ENCODE measurements around the gene SEPTIN2. TPM values are rescaled to one million over a fixed set of nuclear protein-coding genes. Genes with fewer than 3 reads are reported as not detected.
"Not testable (repeated sequence)": the region's sequence is repeated elsewhere in the genome, so short reads cannot be mapped to it uniquely, and the experiment has no call there.

The SEPTIN2 gene
- total and polyA plus RNA-seq, 7 donors = 135 to 295 (median 245) TPM

DNA sequence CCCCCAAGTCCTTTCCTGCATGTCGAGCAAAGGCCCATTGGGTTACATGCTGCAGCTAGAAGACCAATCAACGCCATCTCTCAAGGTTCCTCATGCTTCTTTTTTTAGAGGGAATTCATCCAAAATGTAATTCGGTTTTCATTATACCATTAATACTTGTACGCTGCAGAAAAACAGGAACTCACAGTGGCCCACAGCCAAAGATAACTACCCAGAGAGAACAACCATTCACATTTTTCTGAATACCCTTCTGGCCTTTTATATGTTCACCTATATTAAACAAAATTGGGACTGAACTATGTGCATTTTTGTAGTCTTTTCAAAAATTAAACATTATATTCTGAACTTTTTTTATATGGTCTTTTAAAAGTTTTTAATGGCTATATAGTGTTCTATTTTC is 66.1 kb downstream of the SEPTIN2 start:
- no peaks in the 10 kb centered on the region for H3K36me3 ChIP-seq
- WGBS, 2 donors = 58 to 82% methylated on average over 4 of the region's 4 CpGs
- H3K27me3 ChIP-seq = no peaks in the 10 kb centered on the region
- intact Hi-C loops (cut with DNase I) = no loop called here
- DNase-seq = no peak
- peaks cover 0 to 39% (median 22%) of the 10 kb centered on the region in 4 donors for H3K4me1 ChIP-seq
- H3K9me3 ChIP-seq = no peaks in the 10 kb centered on the region
- TF ChIP-seq EP300 (IDR thresholded peaks at IDR 0.05) (no peak), POLR2A (IDR thresholded peaks at IDR 0.05) (no peak), POLR2AphosphoS5 (IDR thresholded peaks at IDR 0.05) (no peak)
- TF ChIP-seq, protein P1, sequence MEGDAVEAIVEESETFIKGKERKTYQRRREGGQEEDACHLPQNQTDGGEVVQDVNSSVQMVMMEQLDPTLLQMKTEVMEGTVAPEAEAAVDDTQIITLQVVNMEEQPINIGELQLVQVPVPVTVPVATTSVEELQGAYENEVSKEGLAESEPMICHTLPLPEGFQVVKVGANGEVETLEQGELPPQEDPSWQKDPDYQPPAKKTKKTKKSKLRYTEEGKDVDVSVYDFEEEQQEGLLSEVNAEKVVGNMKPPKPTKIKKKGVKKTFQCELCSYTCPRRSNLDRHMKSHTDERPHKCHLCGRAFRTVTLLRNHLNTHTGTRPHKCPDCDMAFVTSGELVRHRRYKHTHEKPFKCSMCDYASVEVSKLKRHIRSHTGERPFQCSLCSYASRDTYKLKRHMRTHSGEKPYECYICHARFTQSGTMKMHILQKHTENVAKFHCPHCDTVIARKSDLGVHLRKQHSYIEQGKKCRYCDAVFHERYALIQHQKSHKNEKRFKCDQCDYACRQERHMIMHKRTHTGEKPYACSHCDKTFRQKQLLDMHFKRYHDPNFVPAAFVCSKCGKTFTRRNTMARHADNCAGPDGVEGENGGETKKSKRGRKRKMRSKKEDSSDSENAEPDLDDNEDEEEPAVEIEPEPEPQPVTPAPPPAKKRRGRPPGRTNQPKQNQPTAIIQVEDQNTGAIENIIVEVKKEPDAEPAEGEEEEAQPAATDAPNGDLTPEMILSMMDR (IDR thresholded peaks at IDR 0.05) = no peak
- no peak overlapping the region for H3K27ac ChIP-seq
- no peak overlapping the region for H3K4me3 ChIP-seq

DNA sequence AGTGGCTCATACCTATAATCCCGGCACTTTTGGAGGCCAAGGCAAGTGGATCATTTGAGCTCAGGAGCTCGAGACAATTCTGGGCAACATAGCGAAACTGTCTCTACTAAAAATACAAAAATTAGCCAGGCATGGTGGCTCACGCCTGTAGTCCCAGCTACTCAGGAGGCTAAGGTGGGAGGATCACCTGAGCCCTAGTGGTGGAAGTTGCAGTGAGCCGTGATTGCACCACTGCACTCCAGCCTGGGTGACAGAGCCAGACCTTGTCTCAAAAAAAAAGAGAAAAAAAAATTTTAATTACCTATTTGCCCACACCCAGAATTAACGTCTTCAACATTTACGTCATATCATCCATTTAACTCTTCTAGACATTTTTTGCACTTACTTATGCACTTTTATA is 69.7 kb downstream of the SEPTIN2 start:
- intact Hi-C loops (cut with DNase I) = not testable (repeated sequence)
- WGBS, 2 donors = 92 to 93% methylated on average over 7 of the region's 7 CpGs

DNA sequence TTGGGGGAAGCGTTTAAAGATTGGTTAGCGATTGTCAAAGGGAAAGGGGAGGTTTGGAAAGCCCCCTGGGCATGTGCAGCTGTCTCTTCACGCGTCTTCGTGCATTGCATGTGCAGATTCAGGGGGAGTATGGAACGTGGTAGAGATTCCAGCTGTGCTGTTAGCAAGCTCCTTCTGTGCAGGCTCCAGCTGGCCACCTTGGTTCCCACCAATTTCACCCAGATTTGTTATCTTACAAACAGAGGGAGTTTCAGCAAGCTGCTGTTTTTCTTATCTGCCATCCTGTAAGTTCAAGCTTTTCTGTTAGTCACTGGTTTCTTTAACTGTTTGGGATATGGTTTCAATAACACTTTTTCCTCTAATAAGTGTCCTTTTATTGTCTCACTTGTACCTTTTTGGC is 70.8 kb downstream of the SEPTIN2 start:
- Histone ChIP-seq H3K9me3 (no peaks in the 10 kb centered on the region), H3K27ac (no peak overlapping the region), H3K4me1 (peaks cover 0 to 15% (median 12%) of the 10 kb centered on the region in 4 donors), H3K4me3 (no peak overlapping the region), H3K36me3 (no peaks in the 10 kb centered on the region), H3K27me3 (no peaks in the 10 kb centered on the region)
- WGBS, 2 donors = 89 to 92% methylated on average over 6 of the region's 6 CpGs
- TF ChIP-seq POLR2AphosphoS5 (IDR thresholded peaks at IDR 0.05) (no peak), POLR2A (IDR thresholded peaks at IDR 0.05) (no peak), EP300 (IDR thresholded peaks at IDR 0.05) (no peak)
- TF ChIP-seq, protein P1 (IDR thresholded peaks at IDR 0.05) = no peak
- intact Hi-C loops (cut with DNase I) = no loop called here
- no peak for DNase-seq

More for the DNA sequence above, 69.7 kb downstream of the SEPTIN2 start:
- not testable (repeated sequence) for DNase-seq, H3K4me3 ChIP-seq, H3K27ac ChIP-seq, H3K27me3 ChIP-seq, H3K9me3 ChIP-seq, H3K36me3 ChIP-seq
- peaks cover 0 to 19% (median 12%) of the 10 kb centered on the region in 4 donors for H3K4me1 ChIP-seq

DNA sequence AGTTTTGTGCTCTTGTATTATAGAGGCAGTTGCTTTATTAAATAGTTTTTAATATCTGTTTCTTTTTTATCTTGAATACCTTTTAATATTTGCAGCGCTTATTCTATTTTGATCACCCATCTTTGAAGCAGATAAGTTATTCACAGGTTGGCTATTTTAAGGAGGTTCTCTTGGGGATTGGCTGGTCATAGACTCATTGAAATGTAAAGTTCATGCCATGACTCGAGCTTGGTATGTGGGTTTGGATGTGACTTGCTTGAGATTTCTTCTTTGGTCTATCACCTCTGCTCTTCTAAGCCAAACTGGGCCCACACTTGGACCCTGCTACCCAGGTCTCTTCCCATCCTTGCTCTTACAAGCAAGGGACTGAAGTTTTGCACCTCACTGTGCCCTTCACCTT is 74.0 kb downstream of the SEPTIN2 start:
- H3K27me3 ChIP-seq = no peaks in the 10 kb centered on the region
- no peaks in the 10 kb centered on the region for H3K9me3 ChIP-seq
- no peak overlapping the region for H3K27ac ChIP-seq
- DNase-seq = no peak
- peaks cover 0 to 2% (median under 1%) of the 10 kb centered on the region in 4 donors for H3K4me1 ChIP-seq
- no peaks in the 10 kb centered on the region for H3K36me3 ChIP-seq
- WGBS, 2 donors = 72 to 90% methylated on average over 2 of the region's 2 CpGs
- intact Hi-C loops (cut with DNase I) = no loop called here
- H3K4me3 ChIP-seq = no peak overlapping the region
- no peak for TF ChIP-seq POLR2A (IDR thresholded peaks at IDR 0.05)
- TF ChIP-seq EP300 (IDR thresholded peaks at IDR 0.05) = no peak
- TF ChIP-seq POLR2AphosphoS5 (IDR thresholded peaks at IDR 0.05) = no peak
- TF ChIP-seq, protein P1 (IDR thresholded peaks at IDR 0.05) = no peak

DNA sequence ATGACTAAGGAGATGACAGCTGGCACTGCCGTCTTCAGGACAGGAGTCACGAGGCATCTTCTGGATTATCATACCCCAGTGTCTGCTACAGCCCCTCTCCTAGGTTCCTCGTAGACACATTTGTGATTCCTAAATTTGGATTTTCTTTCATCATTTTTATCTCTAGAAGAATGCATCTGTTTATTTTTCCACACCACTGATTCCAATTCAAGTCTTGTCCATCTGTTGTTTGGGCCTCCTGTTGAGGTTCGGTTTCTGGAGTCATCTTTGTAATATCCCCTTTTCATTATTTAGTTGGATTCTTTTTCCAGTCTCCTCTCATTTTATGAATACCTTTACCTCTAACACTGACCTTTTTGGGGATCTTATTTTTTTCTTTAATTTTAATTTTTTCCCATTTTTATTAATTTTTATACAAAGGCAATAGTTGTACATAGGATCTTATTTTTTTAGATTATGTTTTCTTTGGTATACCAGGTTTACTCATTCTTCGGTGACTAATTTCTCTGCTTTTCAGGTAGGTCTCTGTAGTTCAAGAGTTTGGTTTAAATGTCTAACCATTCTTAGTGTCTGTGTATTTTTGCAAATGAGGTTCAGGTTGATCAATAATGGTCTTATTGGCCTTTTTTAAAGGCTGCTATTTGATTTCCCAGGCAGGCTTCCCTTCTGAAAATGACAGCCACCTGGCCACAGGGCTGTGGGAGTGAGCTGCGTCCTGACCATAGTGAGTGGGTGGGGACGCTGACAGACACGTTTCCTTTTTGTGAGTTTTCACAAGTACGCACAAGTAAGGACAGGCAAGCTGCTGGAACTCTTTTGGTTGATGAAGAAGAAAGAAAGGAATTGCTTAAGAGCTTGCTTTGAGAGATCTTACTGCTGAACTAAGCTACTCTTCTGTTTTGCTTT is 74.8 kb downstream of the SEPTIN2 start:
- Histone ChIP-seq H3K27ac (no peak overlapping the region), H3K4me1 (no peaks in the 10 kb centered on the region), H3K36me3 (no peaks in the 10 kb centered on the region), H3K27me3 (no peaks in the 10 kb centered on the region), H3K9me3 (no peaks in the 10 kb centered on the region), H3K4me3 (no peak overlapping the region)
- intact Hi-C loops (cut with DNase I) = no loop called here
- no peak for TF ChIP-seq POLR2A (IDR thresholded peaks at IDR 0.05)
- no peak for TF ChIP-seq POLR2AphosphoS5 (IDR thresholded peaks at IDR 0.05)
- TF ChIP-seq, protein P1 (IDR thresholded peaks at IDR 0.05) = no peak
- TF ChIP-seq EP300 (IDR thresholded peaks at IDR 0.05) = no peak
- no peak for DNase-seq
- 80 to 89% methylated on average over 9 of the region's 9 CpGs for WGBS, 2 donors
